GM18868 (cell line): ENCODE results near the gene LRMDA.

Experiments
- ATAC-seq: cut with Tn5 transposase; IDR thresholded peaks from one replicate; pipeline ENCODE4 v1.9.1; 2021; ENCODE audit warnings: mild to moderate bottlenecking, moderate library complexity; ENCODE audit not compliant: unreplicated experiment

The LRMDA gene

GRCh38 chr10:75801121-75801520 is 369.7 kb downstream of the LRMDA start:
- no peak for ATAC-seq

- ATAC-seq: no peak
Measured at GRCh38 chr10:75801661-75802060, 370.2 kb downstream of the LRMDA start.

- ATAC-seq: no peak
Measured at GRCh38 chr10:75803121-75803520, 371.7 kb downstream of the LRMDA start.

GRCh38 chr10:75803816-75804552 is 372.6 kb downstream of the LRMDA start:
- no peak for ATAC-seq

GRCh38 chr10:75806186-75806585 is 374.8 kb downstream of the LRMDA start:
- no peak for ATAC-seq

GRCh38 chr10:75807456-75807855 is 376.0 kb downstream of the LRMDA start:
- no peak for ATAC-seq

GRCh38 chr10:75809003-75809402 is 377.6 kb downstream of the LRMDA start:
- ATAC-seq: no peak

- no peak for ATAC-seq
Measured at GRCh38 chr10:75814014-75814413, 382.6 kb downstream of the LRMDA start.

GRCh38 chr10:75815066-75815465 is 383.6 kb downstream of the LRMDA start:
- ATAC-seq: no peak

GRCh38 chr10:75817198-75817597 is 385.8 kb downstream of the LRMDA start:
- ATAC-seq: no peak

GRCh38 chr10:75818552-75818951 is 387.1 kb downstream of the LRMDA start:
- no peak for ATAC-seq

- ATAC-seq: no peak
Measured at GRCh38 chr10:75825235-75825634, 393.8 kb downstream of the LRMDA start.

GRCh38 chr10:75825661-75826060 is 394.2 kb downstream of the LRMDA start:
- no peak for ATAC-seq

GRCh38 chr10:75826846-75827245 is 395.4 kb downstream of the LRMDA start:
- ATAC-seq: no peak

- no peak for ATAC-seq
Measured at GRCh38 chr10:75827587-75828021, 396.2 kb downstream of the LRMDA start.

- ATAC-seq: no peak
Measured at GRCh38 chr10:75828413-75828812, 397.0 kb downstream of the LRMDA start.

GRCh38 chr10:75836064-75836463 is 404.6 kb downstream of the LRMDA start:
- ATAC-seq: no peak

GRCh38 chr10:75838486-75838885 is 407.1 kb downstream of the LRMDA start:
- no peak for ATAC-seq

GRCh38 chr10:75839020-75839419 is 407.6 kb downstream of the LRMDA start:
- ATAC-seq: no peak

GRCh38 chr10:75841266-75841665 is 409.8 kb downstream of the LRMDA start:
- no peak for ATAC-seq

- no peak for ATAC-seq
Measured at GRCh38 chr10:75845176-75845947, 413.9 kb downstream of the LRMDA start.

GRCh38 chr10:75847477-75847876 is 416.1 kb downstream of the LRMDA start:
- ATAC-seq: no peak
